Thoracic aorta (tissue), 2 donors: ENCODE results near the gene TRIM63. TPM values are rescaled to one million over a fixed set of nuclear protein-coding genes. Genes with fewer than 3 reads are reported as not detected.

Experiments
- ATAC-seq: fragments of 150-250 bp; one replicate; pipeline ENCODE4 v1.8.0; 2017; ENCODE audit warnings: low read depth; ENCODE audit not compliant: insufficient number of reproducible peaks, low FRiP score
- DNase-seq: peaks from one replicate; pipeline ENCODE4 v3.0.0-alpha.2; 2020; ENCODE audit warnings: low spot score
- H3K27ac ChIP-seq, 2 donors: fragments of 200-600 bp; sonication (generic); 1 replicate in 1 of 2; 2 replicates in 1 of 2; pipeline ENCODE4 v1.5.1; 2016; ENCODE audit warnings: mild to moderate bottlenecking in 2 of 2, moderate library complexity in 2 of 2
- H3K27me3 ChIP-seq: fragments of 200-600 bp; sonication (generic); replicated peaks from 2 replicates; pipeline ENCODE4 v1.6.0; 2016; ENCODE audit warnings: mild to moderate bottlenecking; ENCODE audit not compliant: insufficient read depth
- H3K36me3 ChIP-seq: fragments of 200-600 bp; sonication (generic); one replicate; pipeline ENCODE4 v1.5.1; 2016
- H3K4me1 ChIP-seq, 2 donors: fragments of 200-600 bp; sonication (generic); 1 replicate in 1 of 2; 2 replicates in 1 of 2; pipeline versions ENCODE4 v1.5.1 to v1.6.0; 2016; ENCODE audit warnings: low read depth in 2 of 2, mild to moderate bottlenecking in 1 of 2; ENCODE audit not compliant: control insufficient read depth in 1 of 2
- H3K4me3 ChIP-seq: fragments of 200-600 bp; sonication (generic); 2 replicates; pipeline ENCODE4 v1.5.1; 2016; ENCODE audit warnings: mild to moderate bottlenecking
- H3K9me3 ChIP-seq: fragments of 200-600 bp; sonication (generic); 2 replicates; pipeline ENCODE4 v1.5.1; 2016
- total RNA-seq, 2 donors: library from RNA; depleted of rRNA; stranded (reverse); fragments of >200 nt; gene quantifications; one replicate each; pipeline versions ENCODE4 v1.1.0 to v1.2.3, GENCODE V29; 2016
- TF ChIP-seq, protein P1 (sequence below): fragments of 200-600 bp; sonication (generic); IDR thresholded peaks from one replicate; pipeline ENCODE4 v1.5.1; 2019; ENCODE audit warnings: antibody characterized with exemption

The TRIM63 gene
- total RNA-seq, 2 donors from 2014 or later: not detected

DNA sequence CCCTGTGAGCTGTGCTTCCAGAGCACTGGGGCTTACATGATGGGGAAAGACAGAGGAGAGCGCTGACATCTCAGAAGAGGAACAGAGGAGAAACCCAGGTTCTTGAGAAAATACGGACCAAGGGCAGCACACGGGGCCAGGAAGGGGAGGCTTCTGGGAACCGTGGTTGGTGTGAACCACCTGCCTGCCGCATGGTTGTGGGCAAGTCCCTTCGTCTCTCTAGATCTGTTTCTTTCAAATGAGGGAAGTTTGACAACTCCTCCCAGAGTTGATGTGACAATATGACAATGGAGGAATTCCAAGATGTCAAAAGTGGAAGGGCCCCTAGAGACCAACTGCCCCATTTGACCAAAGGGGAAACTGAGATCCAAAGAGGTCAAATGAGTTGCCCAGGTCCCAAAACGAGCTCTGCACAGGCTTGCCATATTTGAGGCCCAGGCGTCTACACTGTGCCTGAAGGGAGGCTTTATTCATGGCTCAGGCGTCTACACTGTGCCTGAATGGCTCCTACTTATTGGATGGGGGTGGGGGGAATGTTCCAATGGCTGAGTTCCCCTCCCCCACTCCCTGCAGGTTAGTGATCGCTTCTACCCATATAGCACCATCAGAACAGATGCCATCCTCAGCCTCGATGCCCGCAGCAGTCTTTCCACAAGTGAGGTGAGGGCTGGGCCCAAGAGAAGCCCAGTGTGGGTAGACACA, 34.6 kb downstream of the TRIM63 start:
- H3K4me3 ChIP-seq: no peak overlapping the region
- H3K9me3 ChIP-seq: no peaks in the 10 kb centered on the region
- ATAC-seq: no peak
- TF ChIP-seq, protein P1, sequence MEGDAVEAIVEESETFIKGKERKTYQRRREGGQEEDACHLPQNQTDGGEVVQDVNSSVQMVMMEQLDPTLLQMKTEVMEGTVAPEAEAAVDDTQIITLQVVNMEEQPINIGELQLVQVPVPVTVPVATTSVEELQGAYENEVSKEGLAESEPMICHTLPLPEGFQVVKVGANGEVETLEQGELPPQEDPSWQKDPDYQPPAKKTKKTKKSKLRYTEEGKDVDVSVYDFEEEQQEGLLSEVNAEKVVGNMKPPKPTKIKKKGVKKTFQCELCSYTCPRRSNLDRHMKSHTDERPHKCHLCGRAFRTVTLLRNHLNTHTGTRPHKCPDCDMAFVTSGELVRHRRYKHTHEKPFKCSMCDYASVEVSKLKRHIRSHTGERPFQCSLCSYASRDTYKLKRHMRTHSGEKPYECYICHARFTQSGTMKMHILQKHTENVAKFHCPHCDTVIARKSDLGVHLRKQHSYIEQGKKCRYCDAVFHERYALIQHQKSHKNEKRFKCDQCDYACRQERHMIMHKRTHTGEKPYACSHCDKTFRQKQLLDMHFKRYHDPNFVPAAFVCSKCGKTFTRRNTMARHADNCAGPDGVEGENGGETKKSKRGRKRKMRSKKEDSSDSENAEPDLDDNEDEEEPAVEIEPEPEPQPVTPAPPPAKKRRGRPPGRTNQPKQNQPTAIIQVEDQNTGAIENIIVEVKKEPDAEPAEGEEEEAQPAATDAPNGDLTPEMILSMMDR: no peak
- peaks cover 8 to 13% of the 10 kb centered on the region in 2 donors for H3K4me1 ChIP-seq
- H3K27me3 ChIP-seq: no peaks in the 10 kb centered on the region
- H3K27ac ChIP-seq: no peak overlapping the region
- no peaks in the 10 kb centered on the region for H3K36me3 ChIP-seq
- DNase-seq: no peak

- DNase-seq (no peak), ATAC-seq (no peak)
- H3K9me3 ChIP-seq: no peaks in the 10 kb centered on the region
- no peak overlapping the region for H3K27ac ChIP-seq
- TF ChIP-seq, protein P1: no peak
- H3K36me3 ChIP-seq: no peaks in the 10 kb centered on the region
- no peak overlapping the region for H3K4me3 ChIP-seq
- H3K4me1 ChIP-seq: peaks cover 8 to 13% of the 10 kb centered on the region in 2 donors
- H3K27me3 ChIP-seq: no peaks in the 10 kb centered on the region
Observed at GRCh38 chr1:26031611-26032220, 35.7 kb downstream of the TRIM63 start.

DNA sequence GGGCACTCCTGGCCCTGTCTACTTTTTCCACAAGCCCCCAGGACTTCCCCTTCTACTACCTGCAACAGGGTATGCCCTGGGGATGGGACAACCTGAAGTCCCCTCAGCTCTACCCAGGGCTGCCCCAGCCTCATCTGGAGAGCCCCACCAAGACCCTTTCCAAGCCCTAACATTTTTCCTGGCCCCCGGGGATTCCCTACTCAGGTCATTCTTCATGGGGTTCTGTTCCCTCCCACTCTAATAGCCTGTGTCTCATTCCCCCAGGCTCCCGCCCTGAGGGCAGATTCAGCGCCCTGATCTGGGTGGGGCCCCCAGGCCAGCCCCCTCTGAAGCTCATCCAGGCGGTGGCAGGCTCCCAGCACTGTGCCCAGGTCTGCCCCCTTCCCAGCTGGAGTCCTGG, 36.2 kb downstream of the TRIM63 start:
- DNase-seq (no peak), ATAC-seq (no peak)
- Histone ChIP-seq H3K27me3 (no peaks in the 10 kb centered on the region), H3K36me3 (no peaks in the 10 kb centered on the region), H3K27ac (no peak overlapping the region), H3K4me3 (no peak overlapping the region), H3K9me3 (no peaks in the 10 kb centered on the region), H3K4me1 (peaks cover 6 to 9% of the 10 kb centered on the region in 2 donors)
- TF ChIP-seq, protein P1: no peak

- ATAC-seq: no peak
- peaks cover 3% of the 10 kb centered on the region in 2 donors for H3K4me1 ChIP-seq
Observed at GRCh38 chr1:26029864-26030481, 37.5 kb downstream of the TRIM63 start.

More at GRCh38 chr1:26029864-26030481, 37.5 kb downstream of the TRIM63 start:
- Histone ChIP-seq H3K9me3 (no peaks in the 10 kb centered on the region), H3K4me3 (no peak overlapping the region), H3K36me3 (no peaks in the 10 kb centered on the region), H3K27ac (no peak overlapping the region), H3K27me3 (no peaks in the 10 kb centered on the region)
- no peak for DNase-seq
- TF ChIP-seq, protein P1: no peak
